AG04450 (cell line): ENCODE results near the gene GLIS1. TPM values are rescaled to one million over a fixed set of nuclear protein-coding genes. Genes with fewer than 3 reads are reported as not detected.

ENCODE experiments used
- CTCF ChIA-PET: fragments of 300-600, 350-600 bp; formaldehyde crosslinking; extraction: SDS; loops from one replicate; lab custom pipeline; 2022; ENCODE audit warnings: antibody characterized with exemption, inconsistent platforms; lab: Charles Lee
- POLR2A ChIA-PET: fragments of 350-600 bp; formaldehyde crosslinking; extraction: SDS; loops from one replicate; lab custom pipeline; 2021; ENCODE audit warnings: antibody characterized with exemption, inconsistent platforms; lab: Yijun Ruan, JAX
- DNase-seq: peaks from one replicate; pipeline ENCODE4 v3.0.0-alpha.2; 2011; ENCODE audit warnings: low read depth, low spot score
- H3K27ac ChIP-seq: one replicate; pipeline ENCODE4 v1.5.1; 2012; ENCODE audit warnings: low read depth, low read length, control low read depth
- H3K27me3 ChIP-seq: one replicate; pipeline ENCODE4 v1.6.0; 2012; ENCODE audit warnings: low read length; ENCODE audit not compliant: control insufficient read depth, insufficient read depth
- H3K4me3 ChIP-seq: 2 replicates; pipeline ENCODE4 v1.5.1; 2011; ENCODE audit warnings: mild to moderate bottlenecking, low read depth, low read length, control low read depth
- H3K9me3 ChIP-seq: 2 replicates; pipeline ENCODE4 v1.5.1; 2012; ENCODE audit warnings: low read length; ENCODE audit not compliant: control insufficient read depth, insufficient read depth
- CTCF ChIP-seq: IDR thresholded peaks from 2 replicates; pipeline ENCODE4 v1.5.1; 2011; ENCODE audit warnings: low read depth, low read length, control low read depth, inconsistent platforms
- polyA plus RNA-seq: library from polyadenylated mRNA; depleted of rRNA; stranded (reverse); fragments of >200 nt; gene quantifications from 2 replicates; pipeline ENCODE4 v1.2.3, GENCODE V29; 2011

Gene GLIS1
- polyA plus RNA-seq, 1 experiment, result 0.77 TPM

DNA sequence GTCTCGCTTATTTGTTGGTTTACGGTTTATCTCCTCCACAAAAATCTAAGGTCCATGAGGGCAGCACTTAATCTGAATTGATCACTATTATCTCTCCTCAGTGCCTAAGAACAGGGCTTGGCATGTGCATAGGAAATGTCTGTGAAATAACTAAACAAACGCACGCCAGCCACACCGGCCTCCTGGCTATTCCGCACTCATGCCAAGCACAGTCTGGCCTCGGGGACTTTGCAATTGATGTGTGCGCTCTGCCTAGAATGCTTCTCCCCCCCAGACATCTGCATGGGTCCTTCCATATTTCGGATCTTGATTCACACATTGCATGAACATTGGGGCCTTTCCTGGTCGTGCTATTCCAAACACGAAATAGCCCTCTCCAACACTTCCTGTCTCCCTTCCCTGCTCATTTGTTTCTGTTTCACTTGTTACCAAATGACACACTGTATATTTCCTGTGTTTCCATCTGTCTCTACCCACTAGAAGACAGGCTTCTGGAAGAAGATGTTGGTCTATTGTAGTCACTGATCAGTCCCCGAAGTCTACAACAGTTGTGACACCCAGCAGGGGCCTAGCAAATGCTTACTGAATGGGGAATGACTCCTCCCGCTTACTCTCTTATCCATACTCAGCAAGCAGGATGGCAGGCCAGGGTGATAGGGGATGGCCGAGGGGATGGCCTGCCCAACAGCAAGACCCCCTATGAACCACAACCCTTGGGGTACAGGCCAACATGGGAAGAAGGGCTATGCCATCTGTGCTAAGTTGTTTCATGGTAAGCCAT, 93.9 kb downstream of the GLIS1 start:
- no peak for DNase-seq
- Histone ChIP-seq H3K27ac (no peak overlapping the region), H3K9me3 (no peaks in the 10 kb centered on the region), H3K27me3 (no peaks in the 10 kb centered on the region), H3K4me3 (no peak overlapping the region)
- ChIA-PET POLR2A (no interaction called here), CTCF (no interaction called here)
- no peak for TF ChIP-seq CTCF

DNA sequence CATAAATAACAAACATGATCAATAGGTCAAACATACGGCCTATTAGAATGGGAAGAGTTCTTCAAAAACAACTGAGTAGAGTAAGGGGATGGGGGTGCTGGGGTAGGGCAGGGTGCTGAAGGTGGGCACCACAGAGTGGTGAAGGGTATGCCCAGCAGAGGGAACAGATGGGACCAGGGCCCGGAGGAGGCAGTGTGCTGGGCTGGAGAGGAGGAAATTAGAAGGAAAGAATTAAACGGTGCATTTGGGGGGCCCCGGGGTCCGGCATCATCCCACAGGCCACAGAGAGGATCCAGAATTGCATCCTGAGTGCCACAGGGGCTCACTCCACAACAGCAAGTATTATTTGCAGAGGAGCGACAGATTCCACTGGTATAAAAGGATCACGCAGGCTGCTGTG, 94.5 kb downstream of the GLIS1 start:
- POLR2A ChIA-PET, result no interaction called here
- no peak for DNase-seq
- Histone ChIP-seq H3K27me3 (no peaks in the 10 kb centered on the region), H3K4me3 (no peak overlapping the region), H3K27ac (no peak overlapping the region), H3K9me3 (no peaks in the 10 kb centered on the region)
- CTCF ChIA-PET, result no interaction called here
- TF ChIP-seq CTCF, result no peak

- no peak for TF ChIP-seq CTCF
- CTCF ChIA-PET, result no interaction called here
- POLR2A ChIA-PET, result no interaction called here
Observed at GRCh38 chr1:53643881-53644390, 95.0 kb downstream of the GLIS1 start.

GRCh38 chr1:53643041-53643880, 95.7 kb downstream of the GLIS1 start:
- H3K9me3 ChIP-seq, result no peaks in the 10 kb centered on the region
- no peaks in the 10 kb centered on the region for H3K27me3 ChIP-seq
- ChIA-PET CTCF (no interaction called here), POLR2A (no interaction called here)
- no peak for DNase-seq
- no peak for TF ChIP-seq CTCF
- H3K27ac ChIP-seq, result no peak overlapping the region
- H3K4me3 ChIP-seq, result no peak overlapping the region

More at GRCh38 chr1:53643881-53644390, 95.0 kb downstream of the GLIS1 start:
- no peaks in the 10 kb centered on the region for H3K27me3 ChIP-seq
- no peak overlapping the region for H3K27ac ChIP-seq
- no peak overlapping the region for H3K4me3 ChIP-seq
- H3K9me3 ChIP-seq, result no peaks in the 10 kb centered on the region
- no peak for DNase-seq

GRCh38 chr1:53642607-53643006, 96.4 kb downstream of the GLIS1 start:
- DNase-seq, result no peak
- Histone ChIP-seq H3K9me3 (no peaks in the 10 kb centered on the region), H3K27me3 (no peaks in the 10 kb centered on the region), H3K27ac (no peak overlapping the region), H3K4me3 (no peak overlapping the region)
- no peak for TF ChIP-seq CTCF
- CTCF ChIA-PET, result no interaction called here
- POLR2A ChIA-PET, result interaction anchor here (0.6 kb wide), 1 partner anchor 239 kb away, joined by 3 read pairs; no protein-coding TSS in a partner anchor
